Stimulated activated CD4-positive, alpha-beta T cell treated with anti-CD3 and anti-CD28 coated beads, Interleukin-2, amount 100 ng/mL, for 24 hours (primary cell): Measurements from ENCODE around the gene VWC2L.

ENCODE experiments used
- DNase-seq, 2 donors: peaks; one replicate each; pipeline ENCODE4 v3.0.0-alpha.2; 2020

Gene VWC2L

GRCh38 chr2:214604861-214605260 lies 194.0 kb downstream of the VWC2L start:
- no peak for DNase-seq

DNA sequence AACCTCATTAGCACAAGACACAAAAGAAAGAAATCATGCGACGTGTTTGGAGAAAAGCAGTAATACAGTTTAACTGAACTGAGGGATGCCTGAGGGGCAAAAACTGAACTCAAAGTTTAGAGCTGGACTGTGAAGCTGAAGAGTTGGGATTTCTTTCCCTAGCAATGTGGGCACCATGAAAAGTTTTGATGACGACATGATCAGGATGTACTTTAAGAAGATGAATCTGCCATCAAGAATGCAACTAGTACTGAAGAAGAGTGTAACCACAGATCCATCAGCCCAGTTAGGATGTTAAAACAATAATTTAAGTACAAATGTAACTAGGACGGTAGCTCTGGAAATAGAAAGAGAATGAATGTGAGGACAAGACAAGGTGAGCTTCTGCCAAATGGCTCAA lies 196.2 kb downstream of the VWC2L start:
- no peak for DNase-seq

GRCh38 chr2:214611015-214611414 lies 200.2 kb downstream of the VWC2L start:
- no peak for DNase-seq

- no peak for DNase-seq
Observed at GRCh38 chr2:214624166-214624760, 213.4 kb downstream of the VWC2L start.

- DNase-seq, result no peak
Observed at GRCh38 chr2:214628091-214628490, 217.2 kb downstream of the VWC2L start.
